Common myeloid progenitor, CD34-positive (primary cell): ENCODE measurements around the gene B4GALT3.

Source experiments
- CTCF ChIA-PET: fragments of 350-600 bp; sonication (Branson Sonifier 250); formaldehyde crosslinking; loops from one replicate; lab custom pipeline; 2021; ENCODE audit warnings: antibody characterized with exemption; lab: Charles Lee
- POLR2A ChIA-PET: fragments of 350-600 bp; sonication (Branson Sonifier 250); formaldehyde crosslinking; loops from one replicate; lab custom pipeline; 2021; ENCODE audit warnings: antibody characterized with exemption; lab: Charles Lee
- DNase-seq, 3 donors: peaks; one replicate each; pipeline versions ENCODE4 v3.0.0 to v3.0.0-alpha.2; 2013
- H3K27ac ChIP-seq, 2 experiments: 1 replicate in 1 of 2; 2 replicates in 1 of 2; pipeline ENCODE4 v1.7.0; 2013; ENCODE audit warnings: inconsistent platforms in 2 of 2, low read length in 2 of 2, mild to moderate bottlenecking in 2 of 2, low read depth in 1 of 2, moderate library complexity in 1 of 2; ENCODE audit not compliant: severe bottlenecking in 2 of 2, insufficient read depth in 1 of 2, poor library complexity in 1 of 2
- H3K27me3 ChIP-seq, 5 experiments: replicated peaks in 2 of 5; 1 replicate in 3 of 5; 2 replicates in 2 of 5; pipeline versions ENCODE4 v1.6.1 to v1.7.0; 2013; ENCODE audit warnings: low read length in 4 of 5, mild to moderate bottlenecking in 2 of 5, moderate library complexity in 2 of 5, inconsistent platforms in 1 of 5; ENCODE audit not compliant: insufficient read depth in 5 of 5, control insufficient read depth in 4 of 5
- H3K36me3 ChIP-seq, 4 experiments: 1 replicate in 2 of 4; 2 replicates in 2 of 4; pipeline versions ENCODE4 v1.6.1 to v1.7.0; 2013; ENCODE audit warnings: low read length in 3 of 4, control low read depth in 1 of 4, mild to moderate bottlenecking in 1 of 4; ENCODE audit not compliant: control insufficient read depth in 4 of 4, insufficient read depth in 4 of 4
- H3K4me1 ChIP-seq, 4 experiments: 1 replicate in 3 of 4; 2 replicates in 1 of 4; pipeline versions ENCODE4 v1.6.1 to v1.7.1; 2013; ENCODE audit warnings: low read length in 3 of 4, mild to moderate bottlenecking in 3 of 4, control low read depth in 1 of 4, inconsistent platforms in 1 of 4, moderate library complexity in 1 of 4; ENCODE audit not compliant: control insufficient read depth in 4 of 4, insufficient read depth in 4 of 4; ENCODE audit errors: control extremely low read depth in 1 of 4
- H3K4me3 ChIP-seq, 7 experiments: 1 replicate in 4 of 7; 2 replicates in 3 of 7; pipeline versions ENCODE4 v1.5.1 to v1.7.0; 2013; ENCODE audit warnings: mild to moderate bottlenecking in 7 of 7, low read length in 6 of 7, moderate library complexity in 6 of 7, inconsistent platforms in 2 of 7, low read depth in 2 of 7, control low read depth in 1 of 7; ENCODE audit not compliant: insufficient read depth in 4 of 7, control insufficient read depth in 1 of 7; ENCODE audit errors: extremely low read depth in 1 of 7
- H3K9me3 ChIP-seq, 5 experiments: 1 replicate in 4 of 5; 2 replicates in 1 of 5; pipeline versions ENCODE4 v1.6.1 to v1.7.1; 2013; ENCODE audit warnings: low read length in 4 of 5, mild to moderate bottlenecking in 2 of 5, inconsistent platforms in 1 of 5, low read depth in 1 of 5, moderate library complexity in 1 of 5; ENCODE audit not compliant: control insufficient read depth in 4 of 5, insufficient read depth in 2 of 5; ENCODE audit errors: control extremely low read depth in 1 of 5
- WGBS: methylation state at CpG from one replicate; pipeline ENCODE4 v1.1.5; 2013; ENCODE audit not compliant: insufficient coverage; 5-methylcytosine and 5-hydroxymethylcytosine counted together

The B4GALT3 gene

DNA sequence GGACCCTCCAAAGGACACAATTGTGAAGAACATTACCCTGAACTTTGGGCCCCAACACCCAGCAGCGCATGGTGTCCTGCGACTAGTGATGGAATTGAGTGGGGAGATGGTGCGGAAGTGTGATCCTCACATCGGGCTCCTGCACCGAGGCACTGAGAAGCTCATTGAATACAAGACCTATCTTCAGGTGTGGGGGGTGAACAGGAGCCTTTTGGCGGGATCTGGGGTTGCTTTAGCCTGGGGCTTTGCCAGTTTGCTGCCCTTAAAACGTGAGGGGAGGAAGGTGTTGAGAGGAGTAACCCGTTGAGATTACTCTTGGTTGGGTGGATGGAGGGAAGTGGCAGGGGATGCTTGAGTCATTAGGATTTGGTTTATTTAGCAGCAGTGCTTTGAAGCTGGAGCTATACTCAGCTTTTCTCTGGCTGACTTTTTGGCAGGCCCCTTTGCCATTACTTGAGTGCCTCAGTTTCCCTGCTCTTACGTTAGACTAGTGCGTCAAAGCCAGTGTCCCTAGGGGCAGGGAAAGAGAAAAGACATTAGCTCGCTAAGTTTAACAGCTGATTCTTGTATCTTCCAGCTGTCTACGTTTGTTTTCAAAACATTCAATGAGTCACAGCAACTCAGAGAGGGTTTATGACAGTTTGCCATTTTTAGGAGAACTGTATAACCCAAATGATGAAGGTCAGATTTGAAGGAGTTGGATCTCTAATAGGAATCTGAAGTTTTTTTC is 29.3 kb upstream of the B4GALT3 start:
- WGBS: 98% methylated on average over 12 of the region's 12 CpGs
- H3K9me3 ChIP-seq: no peaks in the 10 kb centered on the region
- no peak overlapping the region for H3K27ac ChIP-seq
- H3K27me3 ChIP-seq: no peaks in the 10 kb centered on the region
- peaks cover 16 to 62% (median 46%) of the 10 kb centered on the region in 4 experiments for H3K36me3 ChIP-seq
- peaks cover 0 to 30% (median 19%) of the 10 kb centered on the region in 4 experiments for H3K4me1 ChIP-seq
- POLR2A ChIA-PET: no interaction called here
- H3K4me3 ChIP-seq: no peak overlapping the region
- no peak for DNase-seq
- CTCF ChIA-PET: interaction anchor here (0.5 to 13.6 kb wide), 11 partner anchors 14 to 326 kb away, joined by 3 to 316 read pairs (median 5); partner anchors contain the start of genes APOA2, B4GALT3, CFAP126 and FCER1G

DNA sequence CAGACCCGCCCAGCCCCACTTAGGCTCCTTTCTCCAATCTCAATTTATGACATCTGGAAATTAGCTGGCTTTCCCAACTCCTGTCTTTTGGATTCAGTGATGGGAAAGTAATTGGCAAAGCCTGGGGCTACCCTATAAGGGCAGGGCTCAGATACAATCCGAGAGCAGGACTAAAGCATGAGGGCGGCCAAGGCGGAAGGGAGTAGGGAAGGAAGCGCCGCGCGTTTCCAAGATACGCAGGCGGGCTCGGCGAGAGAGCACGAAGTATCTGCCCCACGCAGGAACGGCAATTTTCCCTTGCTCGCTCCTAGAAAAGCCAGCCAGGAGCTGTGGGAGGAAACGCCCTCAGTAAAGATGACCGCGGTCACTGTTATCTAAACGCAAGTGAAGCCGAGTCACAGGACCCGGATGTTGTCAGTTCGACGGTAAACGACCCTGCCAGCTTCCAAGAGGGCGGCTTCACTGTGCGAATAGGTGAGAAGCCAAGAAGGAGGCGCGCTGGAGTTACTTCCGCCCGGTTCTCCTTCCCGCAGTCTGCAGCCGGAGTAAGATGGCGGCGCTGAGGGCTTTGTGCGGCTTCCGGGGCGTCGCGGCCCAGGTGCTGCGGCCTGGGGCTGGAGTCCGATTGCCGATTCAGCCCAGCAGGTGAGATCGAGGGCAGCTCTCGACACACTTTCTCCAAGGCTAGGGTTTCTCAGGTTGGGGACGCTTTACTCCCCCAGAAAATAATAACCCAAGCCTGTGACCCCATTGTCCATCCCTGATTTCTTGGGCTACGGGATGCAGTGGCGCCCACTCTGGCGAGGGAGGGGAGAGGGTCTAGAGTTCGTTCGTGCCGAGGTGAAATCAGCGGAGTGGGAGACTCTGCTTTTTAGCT is 24.8 kb upstream of the B4GALT3 start, which contains the start of gene NDUFS2:
Gene NDUFS2 (plus strand): TSS at position 532 of the 877 bp plus-strand sequence. CDS start 19 bp downstream, at position 551.
- ChIA-PET CTCF (interaction anchor here (0.6 to 13.6 kb wide), 15 partner anchors 9 to 439 kb away, joined by 3 to 316 read pairs (median 5); partner anchors contain the start of genes APOA2, FCER1G, PCP4L1 and PPOX), POLR2A (interaction anchor here (0.5 to 1.7 kb wide), 5 partner anchors 15 to 199 kb away, joined by 3 to 11 read pairs (median 3); partner anchors contain the start of gene TOMM40L)
- peak within 1 kb of the TSS; percentile 66 to 98 (median 89) for H3K4me3 ChIP-seq
- H3K4me1 ChIP-seq: peaks cover 0 to 54% (median 38%) of the 10 kb centered on the region in 4 experiments
- H3K36me3 ChIP-seq: peaks cover 3 to 29% (median 19%) of the 10 kb centered on the region in 4 experiments
- DNase-seq: peak; percentile 98 to 99 (median 98)
- H3K27ac ChIP-seq: peak within 1 kb of the TSS; percentile 77 to 89
- H3K9me3 ChIP-seq: no peaks in the 10 kb centered on the region
- H3K27me3 ChIP-seq: no peaks in the 10 kb centered on the region
- 3% methylated on average over 48 of the region's 53 CpGs for WGBS

DNA sequence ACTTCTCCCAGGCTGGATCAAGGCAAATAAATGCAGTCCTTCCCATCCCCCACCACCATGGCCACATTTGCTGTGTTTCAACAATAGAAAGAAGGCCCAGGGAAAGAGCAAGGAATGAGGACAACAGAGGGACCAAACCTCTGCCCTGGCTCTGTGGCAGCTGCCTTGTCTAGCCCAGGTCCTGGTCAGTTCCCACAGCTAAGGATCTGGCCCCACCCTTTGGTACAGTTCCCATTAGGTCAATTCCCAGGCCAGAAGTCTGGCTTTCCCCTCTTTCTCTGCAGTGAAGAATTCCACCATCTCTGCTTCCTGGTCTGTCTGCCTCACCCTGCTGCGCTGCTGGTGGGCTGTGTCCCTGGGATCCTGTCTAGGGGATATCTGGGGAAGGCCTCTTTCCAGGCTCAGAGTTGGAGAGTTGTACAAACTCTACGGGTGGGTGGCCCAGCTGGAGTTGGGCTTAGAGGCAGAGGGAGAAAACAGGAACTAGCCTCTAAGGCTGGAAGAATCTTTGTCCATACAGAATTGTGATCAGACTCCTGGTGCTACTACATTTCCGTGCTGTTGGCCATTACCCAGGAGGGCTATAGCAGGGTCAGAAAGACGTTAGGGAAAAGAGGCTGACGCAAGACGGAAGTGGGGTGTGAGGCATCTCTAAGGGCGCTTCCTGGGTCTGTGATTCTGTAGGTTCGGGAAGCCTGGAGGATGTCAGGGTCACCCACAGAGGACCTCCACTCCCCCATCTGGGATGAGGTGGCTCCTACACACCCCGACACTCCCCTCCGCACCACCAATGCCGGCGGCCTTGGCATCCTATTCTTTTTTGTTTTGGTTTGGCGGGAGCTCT is 23.9 kb upstream of the B4GALT3 start:
- peaks cover 0 to 54% (median 39%) of the 10 kb centered on the region in 4 experiments for H3K4me1 ChIP-seq
- ChIA-PET CTCF (interaction anchor here (0.6 to 13.6 kb wide), 12 partner anchors 9 to 188 kb away, joined by 3 to 316 read pairs (median 9); partner anchors contain the start of genes APOA2, FCER1G, PPOX and TOMM40L), POLR2A (interaction anchor here (0.9 to 1.7 kb wide), 3 partner anchors 16 to 24 kb away, joined by 3 to 11 read pairs (median 4); partner anchors contain the start of gene TOMM40L)
- no peaks in the 10 kb centered on the region for H3K9me3 ChIP-seq
- H3K27me3 ChIP-seq: no peaks in the 10 kb centered on the region
- peak in 1 of 3 donors; percentile 41 for DNase-seq
- 85% methylated on average over 8 of the region's 13 CpGs for WGBS
- peak overlapping the region; percentile 77 to 89 for H3K27ac ChIP-seq
- H3K36me3 ChIP-seq: peaks cover 0 to 20% (median 11%) of the 10 kb centered on the region in 4 experiments
- peak overlapping the region in 5 of 7 experiments; percentile 83 to 98 (median 94) for H3K4me3 ChIP-seq

DNA sequence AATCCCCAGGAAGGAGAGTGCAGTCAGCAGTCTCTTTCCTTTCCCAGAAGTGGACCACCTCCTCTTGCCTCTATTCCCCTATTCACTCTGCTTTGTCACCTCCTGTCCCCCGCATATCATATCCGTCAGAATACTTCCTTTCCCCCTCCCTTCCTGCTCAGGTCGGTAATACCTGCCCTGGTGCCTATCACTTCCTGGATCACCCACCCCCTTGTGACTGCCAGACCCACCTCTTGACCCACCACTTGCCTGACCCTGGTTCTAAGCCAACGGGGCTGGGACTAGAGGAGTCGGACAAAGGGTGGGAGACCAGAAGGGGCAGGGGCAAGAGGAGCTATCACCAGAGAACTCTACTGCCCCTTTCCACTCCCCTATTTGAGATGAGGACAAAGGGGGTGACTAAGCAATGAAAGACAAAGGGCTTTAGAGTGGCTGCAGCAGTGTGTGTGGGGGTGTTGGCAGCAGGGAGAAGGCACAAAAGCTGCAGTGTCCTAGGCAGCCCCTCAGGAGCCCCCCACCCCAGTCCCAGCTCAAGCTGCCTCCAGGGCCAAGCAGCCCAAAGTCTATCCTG is 23.2 kb upstream of the B4GALT3 start:
- H3K36me3 ChIP-seq: peaks cover 0 to 14% (median 7%) of the 10 kb centered on the region in 4 experiments
- POLR2A ChIA-PET: interaction anchor here (0.7 kb wide), 1 partner anchor 15 kb away, joined by 4 read pairs; no protein-coding TSS in a partner anchor
- H3K4me3 ChIP-seq: no peak overlapping the region
- no peaks in the 10 kb centered on the region for H3K9me3 ChIP-seq
- no peaks in the 10 kb centered on the region for H3K27me3 ChIP-seq
- CTCF ChIA-PET: interaction anchor here (1.0 to 13.6 kb wide), 6 partner anchors 8 to 102 kb away, joined by 3 to 316 read pairs (median 10); partner anchors contain the start of genes APOA2, FCER1G, PPOX and TOMM40L
- WGBS: 50% methylated on average over 1 of the region's 5 CpGs
- no peak for DNase-seq
- peak overlapping the region in 1 of 2 experiments; percentile 89 for H3K27ac ChIP-seq
- peaks cover 0 to 54% (median 39%) of the 10 kb centered on the region in 4 experiments for H3K4me1 ChIP-seq

DNA sequence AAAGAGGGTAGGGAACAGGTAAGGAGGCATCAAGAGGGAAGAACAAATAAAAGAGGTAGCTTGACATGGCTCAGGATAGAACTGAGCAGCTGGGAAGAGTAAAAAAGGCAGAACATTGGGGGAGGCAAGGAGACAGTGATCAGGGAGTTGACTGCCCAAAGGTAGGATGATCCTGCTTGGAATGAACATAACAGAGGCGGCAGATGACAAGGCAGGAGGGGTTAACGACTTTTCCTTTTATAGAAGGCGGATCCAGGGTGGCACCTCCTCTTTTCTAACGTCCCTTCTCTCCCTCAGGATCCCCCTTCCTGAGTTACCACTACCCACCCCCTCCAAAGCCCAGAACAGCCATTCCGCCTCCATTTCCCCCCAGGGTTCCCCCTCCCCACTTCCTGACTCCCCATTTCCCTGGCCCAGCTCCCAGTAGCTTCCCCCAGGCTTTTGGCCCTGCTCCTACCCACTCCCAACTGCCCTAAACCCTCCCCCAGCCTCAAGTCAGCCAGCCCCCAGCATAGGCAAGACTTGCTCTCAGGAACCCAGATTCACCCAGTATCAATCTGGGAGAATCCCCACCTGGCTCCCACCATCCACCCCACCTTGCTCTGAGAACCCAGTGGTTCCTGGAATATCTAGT is 22.3 kb upstream of the B4GALT3 start:
- Histone ChIP-seq H3K27me3 (no peaks in the 10 kb centered on the region), H3K9me3 (no peaks in the 10 kb centered on the region), H3K4me1 (peaks cover 0 to 54% (median 39%) of the 10 kb centered on the region in 4 experiments), H3K27ac (no peak overlapping the region), H3K36me3 (peaks cover 0 to 9% (median 4%) of the 10 kb centered on the region in 4 experiments), H3K4me3 (no peak overlapping the region)
- DNase-seq: no peak
- POLR2A ChIA-PET: interaction anchor here (0.7 kb wide), 1 partner anchor 16 kb away, joined by 4 read pairs; no protein-coding TSS in a partner anchor
- WGBS: 69% methylated on average over 3 of the region's 5 CpGs
- CTCF ChIA-PET: interaction anchor here (0.6 to 3.5 kb wide), 8 partner anchors 17 to 183 kb away, joined by 3 to 15 read pairs (median 4); partner anchors contain the start of gene TOMM40L
